ENCODE measurements around the gene PLCB4.
"Not testable (repeated sequence)": the region's sequence is repeated elsewhere in the genome, so short reads cannot be mapped to it uniquely, and the experiment has no call there.

The PLCB4 gene

GRCh38 chr20:9068841-9069663, at the start of gene PLCB4:
Gene PLCB4 (plus strand): TSS chr20:9069087. CDS start chr20:9307815, 238,728 bp downstream.
- DNase-seq (ENCODE audit: low read depth in 2 of 3, low spot score in 1 of 3) = no peak

- DNase-seq (ENCODE audit: low read depth in 2 of 3, low spot score in 1 of 3) = no peak
Observed at GRCh38 chr20:9019833-9020232, 49.1 kb upstream of the PLCB4 start.

GRCh38 chr20:9021216-9021615, 47.7 kb upstream of the PLCB4 start:
- DNase-seq (ENCODE audit: low read depth in 2 of 3, low spot score in 1 of 3) = no peak

- DNase-seq (ENCODE audit: low read depth in 2 of 3, low spot score in 1 of 3) = no peak
Observed at GRCh38 chr20:9021699-9022098, 47.2 kb upstream of the PLCB4 start.

GRCh38 chr20:9022376-9022775, 46.5 kb upstream of the PLCB4 start:
- DNase-seq (ENCODE audit: low read depth in 2 of 3, low spot score in 1 of 3) = no peak

GRCh38 chr20:9024606-9025005, 44.3 kb upstream of the PLCB4 start:
- DNase-seq (ENCODE audit: low read depth in 2 of 3, low spot score in 1 of 3) = no peak

- DNase-seq (ENCODE audit: low read depth in 2 of 3, low spot score in 1 of 3) = no peak
Observed at GRCh38 chr20:9025011-9025410, 43.9 kb upstream of the PLCB4 start.

- DNase-seq (ENCODE audit: low read depth in 2 of 3, low spot score in 1 of 3) = no peak
Observed at GRCh38 chr20:9025643-9026042, 43.2 kb upstream of the PLCB4 start.

GRCh38 chr20:9027626-9028025, 41.3 kb upstream of the PLCB4 start:
- no peak for DNase-seq (ENCODE audit: low read depth in 2 of 3, low spot score in 1 of 3)

- DNase-seq (ENCODE audit: low read depth in 2 of 3, low spot score in 1 of 3) = no peak
Observed at GRCh38 chr20:9028419-9028818, 40.5 kb upstream of the PLCB4 start.

- DNase-seq (ENCODE audit: low read depth in 2 of 3, low spot score in 1 of 3) = no peak
Observed at GRCh38 chr20:9031991-9032390, 36.9 kb upstream of the PLCB4 start.

- DNase-seq (ENCODE audit: low read depth in 2 of 3, low spot score in 1 of 3) = no peak
Observed at GRCh38 chr20:9032758-9033157, 36.1 kb upstream of the PLCB4 start.

- DNase-seq (ENCODE audit: low read depth in 2 of 3, low spot score in 1 of 3) = no peak
Observed at GRCh38 chr20:9035126-9035525, 33.8 kb upstream of the PLCB4 start.

- DNase-seq (ENCODE audit: low read depth in 2 of 3, low spot score in 1 of 3) = no peak
Observed at GRCh38 chr20:9036593-9036992, 32.3 kb upstream of the PLCB4 start.

GRCh38 chr20:9038791-9039535, 29.9 kb upstream of the PLCB4 start:
- DNase-seq (ENCODE audit: low read depth in 2 of 3, low spot score in 1 of 3) = no peak

GRCh38 chr20:9040863-9041524, 27.9 kb upstream of the PLCB4 start:
- DNase-seq (ENCODE audit: low read depth in 2 of 3, low spot score in 1 of 3) = no peak

GRCh38 chr20:9043364-9043763, 25.5 kb upstream of the PLCB4 start:
- no peak for DNase-seq (ENCODE audit: low read depth in 2 of 3, low spot score in 1 of 3)

GRCh38 chr20:9047928-9048327, 21.0 kb upstream of the PLCB4 start:
- not testable (repeated sequence) for DNase-seq (ENCODE audit: low read depth in 2 of 3, low spot score in 1 of 3)

- DNase-seq (ENCODE audit: low read depth in 2 of 3, low spot score in 1 of 3) = no peak
Observed at GRCh38 chr20:9051508-9051907, 17.4 kb upstream of the PLCB4 start.

GRCh38 chr20:9052136-9052535, 16.8 kb upstream of the PLCB4 start:
- no peak for DNase-seq (ENCODE audit: low read depth in 2 of 3, low spot score in 1 of 3)

GRCh38 chr20:9053108-9053507, 15.8 kb upstream of the PLCB4 start:
- no peak for DNase-seq (ENCODE audit: low read depth in 2 of 3, low spot score in 1 of 3)

- DNase-seq (ENCODE audit: low read depth in 2 of 3, low spot score in 1 of 3) = no peak
Observed at GRCh38 chr20:9054176-9054575, 14.7 kb upstream of the PLCB4 start.
